ENCODE data around the gene NFIC. TPM values are rescaled to one million over a fixed set of nuclear protein-coding genes. Genes with fewer than 3 reads are reported as not detected.

The NFIC gene
- total RNA-seq, 1 experiment from 2014 or later = 4.6 TPM

- in situ Hi-C loops (cut with HindIII; ENCODE audit: low pct_unique_long_range_greater_than_20kb, low sequenced_read_pairs) = no loop called here
- no peak for DNase-seq (ENCODE audit: low read depth)
These were observed 101.2 kb downstream of the NFIC start for GRCh38 chr19:3467437-3468198.

DNA sequence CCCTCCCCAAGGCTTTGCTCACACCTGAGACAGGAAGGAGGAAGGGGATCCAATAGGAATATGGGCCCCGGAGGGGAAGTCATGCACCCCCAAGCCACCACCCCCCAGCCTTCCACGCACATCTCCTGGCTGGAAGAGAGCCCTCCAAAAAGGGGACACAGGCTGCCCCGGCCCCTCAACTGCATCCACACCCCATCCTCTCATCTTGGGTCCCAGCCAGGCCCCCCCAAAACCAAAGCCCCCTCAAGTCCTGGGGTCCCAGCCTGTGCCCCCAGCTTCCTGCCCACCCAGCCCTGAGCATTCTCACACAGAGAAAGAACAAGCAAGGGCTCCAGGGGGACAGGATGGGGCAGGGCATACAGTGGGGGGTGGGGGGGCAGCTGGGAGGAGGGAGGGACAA lies 101.8 kb downstream of the NFIC start:
- DNase-seq (ENCODE audit: low read depth) = no peak
- in situ Hi-C loops (cut with HindIII; ENCODE audit: low pct_unique_long_range_greater_than_20kb, low sequenced_read_pairs) = no loop called here

DNA sequence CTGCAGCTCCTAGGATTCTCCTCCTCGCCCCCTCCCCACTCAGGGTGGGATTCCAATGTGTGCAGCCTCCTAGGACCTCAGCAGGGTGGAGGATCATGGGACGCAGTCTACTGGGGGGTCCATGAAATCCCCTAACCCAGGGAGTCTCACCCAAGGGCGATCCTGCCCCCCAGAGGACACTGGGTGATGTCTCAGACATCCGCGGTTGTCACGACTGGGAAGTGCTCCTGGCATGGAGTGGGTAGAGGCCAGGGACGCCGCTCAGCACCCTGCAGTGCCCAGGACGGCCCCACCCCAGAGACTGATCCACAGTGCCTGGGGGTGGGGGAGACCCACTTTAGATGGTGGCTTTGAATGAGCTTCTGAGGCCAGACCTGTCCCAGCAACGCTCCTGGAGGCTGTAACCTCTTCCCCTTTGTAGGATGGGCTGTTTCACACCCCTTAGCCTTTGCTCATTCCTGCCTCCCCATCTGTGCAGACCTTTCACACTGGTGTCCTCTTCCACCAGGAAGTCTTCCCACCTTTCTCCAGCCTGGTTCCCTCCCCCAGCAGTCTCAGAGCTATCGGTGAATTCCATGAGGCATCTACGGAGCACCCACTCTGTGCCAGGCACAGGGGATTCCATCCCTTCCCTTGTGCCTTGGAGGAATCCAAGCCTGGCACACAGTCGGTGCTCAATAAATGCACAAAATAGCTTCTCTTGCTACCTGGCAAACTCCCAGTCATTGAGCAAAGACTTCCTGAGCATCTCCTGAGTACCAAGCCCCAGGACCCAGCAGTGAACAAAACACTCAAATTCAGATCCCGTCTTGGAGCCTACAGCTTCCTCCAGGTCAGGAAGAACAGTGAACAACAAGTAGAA lies 103.5 kb downstream of the NFIC start:
- DNase-seq (ENCODE audit: low read depth) = no peak
- in situ Hi-C loops (cut with HindIII; ENCODE audit: low pct_unique_long_range_greater_than_20kb, low sequenced_read_pairs) = no loop called here

DNA sequence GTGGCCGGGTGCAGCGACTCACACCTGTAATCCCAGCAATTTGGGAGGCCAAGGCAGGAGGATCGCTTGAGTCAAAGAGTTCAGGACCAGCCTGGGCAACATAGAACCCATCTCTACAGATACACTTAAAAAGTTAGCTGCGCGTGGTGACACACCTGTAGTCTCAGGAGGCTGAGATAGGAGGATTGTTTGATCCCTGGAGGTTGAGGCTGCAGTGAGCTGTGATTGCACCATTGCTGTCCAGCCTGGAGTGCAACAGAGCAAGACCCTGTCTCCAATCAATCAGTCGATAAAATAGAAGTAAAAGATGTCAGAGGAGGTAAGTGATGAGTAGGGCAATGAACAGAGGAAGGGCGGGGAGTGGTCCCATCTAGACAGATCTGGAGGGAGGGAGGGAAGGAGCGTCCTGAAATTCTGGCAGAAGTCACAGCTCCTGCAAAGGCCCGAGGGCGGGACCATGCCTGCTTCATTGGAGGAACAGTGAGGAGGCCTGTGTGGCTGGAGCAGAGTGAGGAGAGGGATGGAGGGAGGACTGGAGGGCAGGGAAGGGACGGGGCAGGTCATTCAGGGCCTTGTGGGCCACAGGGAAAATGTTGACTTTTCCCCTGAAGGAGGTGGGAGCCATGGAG lies 104.2 kb downstream of the NFIC start:
- no peak for DNase-seq (ENCODE audit: low read depth)
- in situ Hi-C loops (cut with HindIII; ENCODE audit: low pct_unique_long_range_greater_than_20kb, low sequenced_read_pairs) = no loop called here

GRCh38 chr19:3471954-3472655 lies 105.7 kb downstream of the NFIC start:
- DNase-seq (ENCODE audit: low read depth) = no peak
- in situ Hi-C loops (cut with HindIII; ENCODE audit: low pct_unique_long_range_greater_than_20kb, low sequenced_read_pairs) = no loop called here

GRCh38 chr19:3474010-3474409 lies 107.6 kb downstream of the NFIC start:
- no peak for DNase-seq (ENCODE audit: low read depth)
- in situ Hi-C loops (cut with HindIII; ENCODE audit: low pct_unique_long_range_greater_than_20kb, low sequenced_read_pairs) = no loop called here

DNA sequence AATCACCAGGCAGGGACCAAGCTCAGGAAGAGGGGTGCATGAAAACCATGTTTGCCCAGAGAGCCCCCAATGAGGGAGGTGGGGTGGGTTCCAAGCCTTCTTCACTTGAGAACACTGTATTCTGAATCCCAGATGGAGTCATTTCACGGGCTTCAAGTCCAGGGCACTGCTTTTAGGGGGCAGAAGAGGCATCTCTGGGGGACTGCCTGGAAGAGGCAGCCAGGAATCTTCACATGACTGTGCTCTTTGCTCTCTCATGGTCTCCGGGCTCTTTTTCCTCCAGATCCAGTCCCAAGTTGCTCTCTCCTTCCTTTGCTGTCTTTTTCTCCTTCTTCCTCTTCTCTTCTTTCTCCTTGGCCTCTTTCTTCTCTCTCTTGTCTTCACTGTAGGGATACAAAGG lies 108.2 kb downstream of the NFIC start:
- in situ Hi-C loops (cut with HindIII; ENCODE audit: low pct_unique_long_range_greater_than_20kb, low sequenced_read_pairs) = no loop called here
- DNase-seq (ENCODE audit: low read depth) = no peak

DNA sequence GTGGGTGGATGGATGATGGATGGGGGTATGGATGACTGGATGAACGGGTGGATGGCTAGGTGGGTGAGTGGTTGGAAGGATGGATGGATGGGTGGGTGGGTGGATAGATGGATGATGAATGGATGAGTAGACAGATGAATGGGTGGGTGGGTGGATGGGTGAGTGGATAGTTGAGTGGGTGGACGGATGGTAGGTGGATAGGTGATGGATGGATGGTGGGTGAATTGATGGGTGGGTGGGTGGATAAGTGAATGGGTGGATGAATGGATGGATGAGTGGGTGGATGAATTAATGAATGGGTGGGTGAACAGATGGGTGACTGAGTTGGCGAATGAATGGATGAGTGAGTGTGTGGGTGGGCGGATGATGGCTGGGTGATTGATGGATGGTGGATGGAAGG lies 109.1 kb downstream of the NFIC start:
- in situ Hi-C loops (cut with HindIII; ENCODE audit: low pct_unique_long_range_greater_than_20kb, low sequenced_read_pairs) = no loop called here
- DNase-seq (ENCODE audit: low read depth) = no peak

- DNase-seq (ENCODE audit: low read depth) = no peak
- in situ Hi-C loops (cut with HindIII; ENCODE audit: low pct_unique_long_range_greater_than_20kb, low sequenced_read_pairs) = no loop called here
These were observed 110.4 kb downstream of the NFIC start for GRCh38 chr19:3476830-3477229.

- DNase-seq (ENCODE audit: low read depth) = no peak
- in situ Hi-C loops (cut with HindIII; ENCODE audit: low pct_unique_long_range_greater_than_20kb, low sequenced_read_pairs) = no loop called here
These were observed 111.1 kb downstream of the NFIC start for GRCh38 chr19:3477506-3477905.

- no peak for DNase-seq (ENCODE audit: low read depth)
- in situ Hi-C loops (cut with HindIII; ENCODE audit: low pct_unique_long_range_greater_than_20kb, low sequenced_read_pairs) = no loop called here
These were observed 111.6 kb downstream of the NFIC start for GRCh38 chr19:3477951-3478350.

DNA sequence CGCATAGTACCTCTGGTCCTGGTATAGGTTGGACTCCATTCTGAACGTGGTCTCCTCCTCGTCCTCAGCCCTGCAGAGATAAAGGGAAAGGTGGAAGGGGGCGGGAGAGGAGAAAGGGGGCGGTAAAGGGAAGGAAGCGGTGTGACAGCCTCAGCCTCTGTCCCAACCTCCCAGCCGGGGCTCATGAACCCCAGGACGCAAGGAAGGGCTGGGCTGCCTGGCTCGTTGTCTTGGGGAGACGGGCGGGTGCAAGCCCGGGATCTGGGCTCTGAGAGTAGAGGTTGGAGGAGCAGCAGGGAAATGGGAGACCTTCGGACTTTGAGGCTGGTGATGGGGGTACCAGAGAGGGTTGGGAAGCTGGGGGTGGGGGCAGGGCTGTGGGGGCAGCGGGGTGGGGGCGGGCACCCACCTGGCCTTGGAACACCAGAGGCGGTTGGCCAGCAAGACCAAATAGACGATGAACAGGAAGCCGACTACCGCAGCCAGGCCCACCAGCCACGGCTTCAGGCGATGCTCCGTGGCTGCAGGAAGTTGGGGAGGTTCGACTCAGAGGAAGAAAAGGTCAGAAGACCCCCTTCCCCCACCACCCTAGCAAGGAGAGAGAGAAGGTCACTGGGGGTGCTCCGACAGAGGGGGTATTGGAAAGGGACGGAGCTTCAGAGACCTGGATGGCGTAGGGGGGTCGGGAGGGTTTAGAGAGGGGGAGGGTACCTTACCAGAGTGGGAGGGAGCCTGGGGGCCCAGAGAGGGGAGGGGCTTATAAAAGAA lies 112.2 kb downstream of the NFIC start:
- in situ Hi-C loops (cut with HindIII; ENCODE audit: low pct_unique_long_range_greater_than_20kb, low sequenced_read_pairs) = no loop called here
- DNase-seq (ENCODE audit: low read depth) = no peak

DNA sequence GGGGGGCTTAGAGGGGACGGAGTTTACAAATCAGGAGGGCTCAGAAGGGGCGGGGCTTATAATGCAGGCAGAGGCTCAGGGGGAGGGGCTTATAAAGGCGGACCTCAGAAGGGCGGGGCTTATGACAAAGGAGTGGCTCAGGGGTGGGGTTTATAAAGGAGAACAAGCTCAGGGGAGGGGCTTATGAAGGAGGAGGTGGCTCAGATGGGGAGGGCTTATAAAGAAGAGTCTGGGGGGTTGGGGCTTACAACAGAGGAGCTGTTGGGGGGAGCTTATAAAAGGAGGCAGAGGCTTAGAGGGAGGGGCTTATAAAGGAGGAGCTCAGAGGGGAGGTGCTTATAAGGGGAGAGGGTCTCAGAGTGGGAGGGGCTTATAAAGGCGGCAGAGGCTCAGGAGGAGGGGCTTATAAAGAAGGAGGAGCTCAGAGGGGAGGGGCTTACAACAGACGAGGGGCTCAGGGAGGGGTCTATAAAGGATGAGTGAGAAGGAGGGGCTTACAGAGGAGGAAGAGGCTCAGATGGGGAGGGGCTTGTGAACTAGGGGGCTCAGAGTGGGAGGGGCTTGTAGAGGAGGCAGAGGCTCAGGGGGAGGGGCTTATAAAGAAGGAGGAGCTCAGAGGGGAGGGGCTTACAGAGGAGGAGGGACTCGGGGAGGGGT lies 112.9 kb downstream of the NFIC start:
- DNase-seq (ENCODE audit: low read depth) = no peak
- in situ Hi-C loops (cut with HindIII; ENCODE audit: low pct_unique_long_range_greater_than_20kb, low sequenced_read_pairs) = no loop called here

DNA sequence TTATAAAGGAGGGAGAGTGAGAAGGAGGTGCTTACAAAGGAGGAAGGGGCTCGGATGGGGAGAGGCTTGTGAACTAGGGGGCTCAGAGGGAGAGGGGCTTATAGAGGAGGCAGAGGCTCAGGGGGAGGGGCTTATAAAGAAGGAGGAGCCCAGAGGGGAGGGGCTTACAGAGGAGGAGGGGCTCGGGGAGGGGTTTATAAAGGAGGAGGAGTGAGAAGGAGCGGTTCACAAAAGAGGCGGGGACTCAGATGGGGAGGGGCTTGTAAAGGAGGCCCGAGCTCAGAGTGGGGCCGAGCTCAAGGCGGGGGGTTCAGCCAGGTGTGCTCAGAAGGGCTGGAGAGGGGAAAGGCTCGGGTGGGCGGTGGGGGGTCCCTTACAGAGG lies 113.4 kb downstream of the NFIC start:
- DNase-seq (ENCODE audit: low read depth) = no peak
- in situ Hi-C loops (cut with HindIII; ENCODE audit: low pct_unique_long_range_greater_than_20kb, low sequenced_read_pairs) = no loop called here

DNA sequence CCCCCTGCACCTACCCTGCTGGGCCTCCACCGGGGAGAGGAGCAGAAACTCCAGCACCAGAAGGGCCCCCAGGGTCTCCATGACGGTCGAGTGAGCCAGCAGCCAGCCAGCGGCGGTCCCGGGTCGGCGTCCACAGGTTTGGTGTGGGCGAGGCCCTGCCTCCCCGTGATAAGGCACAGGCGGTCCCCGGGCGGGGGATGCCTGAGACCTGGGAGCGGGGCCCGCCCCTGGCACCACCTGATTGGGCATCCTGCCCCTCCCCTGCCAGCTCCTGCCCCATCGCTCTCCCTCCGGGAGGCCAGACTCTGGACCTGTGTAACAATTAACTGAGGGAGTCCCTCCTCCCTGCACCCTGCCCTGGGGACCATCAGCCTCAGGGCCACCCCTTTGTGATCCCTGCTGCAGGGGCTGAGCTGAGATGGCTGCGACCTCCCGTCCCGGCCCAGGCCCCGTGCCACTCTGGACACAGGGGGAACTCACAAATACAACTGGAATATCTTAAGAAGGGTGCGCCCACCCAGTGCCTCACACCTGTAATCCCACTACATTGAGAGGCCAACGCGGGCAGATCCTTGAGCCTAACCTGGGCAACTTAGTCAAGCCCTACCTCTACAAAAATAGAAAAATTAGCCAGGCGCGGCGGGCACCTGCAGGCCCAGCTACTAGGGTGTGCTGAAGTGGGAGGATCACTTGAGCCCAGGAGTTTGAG lies 114.2 kb downstream of the NFIC start, which contains the start of gene SMIM24:
Gene SMIM24, minus strand, starts transcription at position 143 of the 709 bp plus-strand sequence. Its CDS starts 62 bp downstream, at position 81.
- no peak for DNase-seq (ENCODE audit: low read depth)
- in situ Hi-C loops (cut with HindIII; ENCODE audit: low pct_unique_long_range_greater_than_20kb, low sequenced_read_pairs) = no loop called here

DNA sequence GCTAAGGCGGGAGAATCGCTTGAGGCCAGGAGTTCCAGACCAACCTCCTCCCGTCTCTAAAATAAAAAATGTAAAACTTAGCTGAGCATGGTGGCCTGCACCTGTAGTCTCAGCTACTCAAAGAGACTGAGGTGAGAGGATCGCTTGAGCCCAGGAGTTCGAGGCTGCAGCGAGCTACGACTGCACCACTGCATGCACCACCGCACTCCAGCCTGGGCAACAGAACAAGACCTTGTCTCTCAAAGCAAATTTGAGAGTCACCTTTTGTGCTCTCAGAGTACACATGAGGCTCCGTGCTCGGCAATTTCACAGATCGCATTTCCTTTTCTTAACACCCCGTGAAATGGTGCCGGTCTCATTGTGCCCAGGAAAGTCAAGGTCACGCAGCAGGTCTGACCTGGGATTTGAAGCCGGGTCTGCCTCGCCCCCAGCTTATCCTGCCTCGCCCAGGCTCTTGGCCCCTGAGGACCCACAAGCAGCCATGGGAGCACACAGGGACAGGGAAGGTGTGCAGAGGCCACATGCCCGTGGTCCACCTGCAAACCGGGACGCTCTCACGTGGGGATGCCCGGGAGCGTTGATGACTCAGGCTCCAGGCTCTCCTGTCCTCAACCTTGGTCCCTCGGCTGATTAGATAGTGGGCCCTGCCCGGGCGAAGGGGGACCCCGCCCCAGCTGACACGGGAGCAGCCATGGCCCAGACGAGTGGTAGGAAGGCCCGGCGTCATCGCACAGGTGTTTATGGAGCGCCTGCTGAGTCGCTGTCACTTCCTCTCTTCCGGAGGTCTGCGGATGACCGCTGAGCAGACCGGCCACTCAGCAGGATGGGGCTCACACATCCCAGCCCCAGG lies 115.1 kb downstream of the NFIC start:
- in situ Hi-C loops (cut with HindIII; ENCODE audit: low pct_unique_long_range_greater_than_20kb, low sequenced_read_pairs) = no loop called here
- DNase-seq (ENCODE audit: low read depth) = no peak
